BJ (cell line): Measurements from ENCODE around the gene GALNT2. TPM values are rescaled to one million over a fixed set of nuclear protein-coding genes. Genes with fewer than 3 reads are reported as not detected.

ENCODE experiments used
- CTCF ChIA-PET: fragments of 350-600 bp; formaldehyde crosslinking; extraction: SDS; loops from one replicate; lab custom pipeline; 2021; ENCODE audit warnings: antibody characterized with exemption, inconsistent platforms; lab: Yijun Ruan, JAX
- POLR2A ChIA-PET: fragments of 300-600 bp; sonication (Branson Sonifier 250); formaldehyde crosslinking; extraction: SDS; loops from one replicate; lab custom pipeline; 2021; ENCODE audit warnings: antibody characterized with exemption; lab: Charles Lee
- DNase-seq: peaks from one replicate; pipeline ENCODE4 v3.0.0-alpha.2; 2011; ENCODE audit warnings: low read depth
- H3K27me3 ChIP-seq: 2 replicates; pipeline ENCODE4 v1.6.0; 2011; ENCODE audit warnings: low read length; ENCODE audit not compliant: control insufficient read depth, insufficient read depth
- H3K36me3 ChIP-seq: 2 replicates; pipeline ENCODE4 v1.5.1; 2011; ENCODE audit warnings: low read length; ENCODE audit not compliant: control insufficient read depth, insufficient read depth
- H3K4me3 ChIP-seq: 2 replicates; pipeline ENCODE4 v1.5.1; 2011; ENCODE audit warnings: low read depth, mild to moderate bottlenecking, control low read depth, low read length
- polyA plus RNA-seq: library from polyadenylated mRNA; depleted of rRNA; stranded (reverse); fragments of >200 nt; gene quantifications from 2 replicates; pipeline ENCODE4 v1.2.3, GENCODE V29; 2011
- TF ChIP-seq, protein P1 (sequence below): IDR thresholded peaks from 2 replicates; pipeline ENCODE4 v1.5.1; 2011; ENCODE audit warnings: low read depth, mild to moderate bottlenecking, control low read depth, inconsistent platforms, low read length, moderate library complexity; ENCODE audit not compliant: insufficient read depth

Gene GALNT2
- polyA plus RNA-seq, 1 experiment = 90.9 TPM

DNA sequence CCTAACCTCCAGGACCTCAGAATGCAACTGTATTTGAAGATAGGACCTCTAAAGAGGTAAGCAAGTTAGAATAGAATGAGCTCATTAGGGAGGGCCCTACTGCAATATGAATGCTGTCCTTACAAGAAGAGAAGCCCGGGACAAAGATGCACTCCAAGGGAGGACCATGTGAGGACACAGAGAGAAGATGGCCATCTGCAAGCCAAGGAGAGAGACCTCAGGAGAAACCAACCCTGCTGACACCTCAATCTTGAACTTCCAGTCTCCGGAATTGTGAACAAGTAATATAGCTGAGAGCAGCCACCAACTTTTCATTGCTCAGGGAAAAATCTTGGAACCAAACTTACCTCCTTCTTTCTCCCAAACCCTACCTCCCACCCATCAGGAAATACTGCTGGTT, 15.0 kb upstream of the GALNT2 start:
- DNase-seq = no peak
- TF ChIP-seq, protein P1, sequence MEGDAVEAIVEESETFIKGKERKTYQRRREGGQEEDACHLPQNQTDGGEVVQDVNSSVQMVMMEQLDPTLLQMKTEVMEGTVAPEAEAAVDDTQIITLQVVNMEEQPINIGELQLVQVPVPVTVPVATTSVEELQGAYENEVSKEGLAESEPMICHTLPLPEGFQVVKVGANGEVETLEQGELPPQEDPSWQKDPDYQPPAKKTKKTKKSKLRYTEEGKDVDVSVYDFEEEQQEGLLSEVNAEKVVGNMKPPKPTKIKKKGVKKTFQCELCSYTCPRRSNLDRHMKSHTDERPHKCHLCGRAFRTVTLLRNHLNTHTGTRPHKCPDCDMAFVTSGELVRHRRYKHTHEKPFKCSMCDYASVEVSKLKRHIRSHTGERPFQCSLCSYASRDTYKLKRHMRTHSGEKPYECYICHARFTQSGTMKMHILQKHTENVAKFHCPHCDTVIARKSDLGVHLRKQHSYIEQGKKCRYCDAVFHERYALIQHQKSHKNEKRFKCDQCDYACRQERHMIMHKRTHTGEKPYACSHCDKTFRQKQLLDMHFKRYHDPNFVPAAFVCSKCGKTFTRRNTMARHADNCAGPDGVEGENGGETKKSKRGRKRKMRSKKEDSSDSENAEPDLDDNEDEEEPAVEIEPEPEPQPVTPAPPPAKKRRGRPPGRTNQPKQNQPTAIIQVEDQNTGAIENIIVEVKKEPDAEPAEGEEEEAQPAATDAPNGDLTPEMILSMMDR = no peak
- Histone ChIP-seq H3K4me3 (no peak overlapping the region), H3K36me3 (no peaks in the 10 kb centered on the region), H3K27me3 (peaks cover 7% of the 10 kb centered on the region)
- POLR2A ChIA-PET = no interaction called here
- CTCF ChIA-PET = no interaction called here

DNA sequence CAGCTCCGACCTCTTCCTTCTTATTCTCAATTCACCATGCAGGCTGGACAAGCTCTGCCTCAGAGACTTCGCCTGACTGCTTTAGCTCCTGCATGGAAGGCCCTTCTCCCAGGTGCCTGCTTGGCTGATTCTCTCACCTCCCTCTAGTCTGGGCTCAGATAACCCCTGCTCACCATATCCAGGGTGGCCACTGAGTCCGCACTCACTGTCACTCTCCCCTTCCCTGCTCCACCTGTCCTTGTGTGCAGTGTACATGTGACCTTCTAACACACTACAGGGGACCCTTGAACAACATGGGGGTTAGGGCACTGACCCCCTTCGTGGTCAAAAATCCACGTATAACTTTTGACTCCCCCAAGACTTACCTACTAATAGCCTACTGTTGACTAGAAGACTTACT, 14.4 kb upstream of the GALNT2 start:
- H3K4me3 ChIP-seq = no peak overlapping the region
- no peaks in the 10 kb centered on the region for H3K36me3 ChIP-seq
- TF ChIP-seq, protein P1 = no peak
- ChIA-PET POLR2A (no interaction called here), CTCF (no interaction called here)
- peaks cover 8% of the 10 kb centered on the region for H3K27me3 ChIP-seq
- DNase-seq = no peak

DNA sequence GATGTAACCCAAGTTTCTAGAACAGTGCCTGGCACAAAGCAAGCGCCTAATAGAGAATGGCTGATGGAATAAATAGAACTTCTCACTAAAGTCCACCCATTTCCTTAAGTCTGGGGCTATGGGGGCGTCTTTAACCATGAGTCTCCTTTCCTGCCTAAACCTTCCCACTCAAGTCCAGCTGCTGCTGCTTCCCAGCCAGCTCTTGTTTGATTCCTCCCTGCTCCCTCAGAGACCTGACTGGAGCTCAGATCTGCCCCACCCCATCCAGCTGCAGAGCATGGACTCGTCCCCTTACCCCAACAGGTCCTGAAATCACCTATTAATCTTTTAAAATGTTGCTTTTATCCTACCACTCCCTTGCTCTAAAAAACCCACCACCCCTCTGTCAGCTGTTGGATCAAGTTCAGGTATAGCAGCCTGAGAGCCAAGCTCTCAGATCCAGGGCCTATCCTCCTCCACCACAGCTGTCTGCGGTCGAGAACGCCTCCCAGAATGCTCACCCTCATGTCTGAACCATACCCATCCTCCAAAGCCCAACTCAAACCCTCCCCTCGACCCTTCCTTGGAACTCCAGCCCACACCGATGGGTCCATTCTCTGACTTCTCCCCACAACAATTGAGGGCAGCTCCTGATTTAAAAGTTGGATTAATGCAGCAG, 12.8 kb upstream of the GALNT2 start:
- ChIA-PET POLR2A (no interaction called here), CTCF (no interaction called here)
- Histone ChIP-seq H3K27me3 (peaks cover 10% of the 10 kb centered on the region), H3K4me3 (no peak overlapping the region), H3K36me3 (no peaks in the 10 kb centered on the region)
- DNase-seq = no peak
- TF ChIP-seq, protein P1 = no peak

DNA sequence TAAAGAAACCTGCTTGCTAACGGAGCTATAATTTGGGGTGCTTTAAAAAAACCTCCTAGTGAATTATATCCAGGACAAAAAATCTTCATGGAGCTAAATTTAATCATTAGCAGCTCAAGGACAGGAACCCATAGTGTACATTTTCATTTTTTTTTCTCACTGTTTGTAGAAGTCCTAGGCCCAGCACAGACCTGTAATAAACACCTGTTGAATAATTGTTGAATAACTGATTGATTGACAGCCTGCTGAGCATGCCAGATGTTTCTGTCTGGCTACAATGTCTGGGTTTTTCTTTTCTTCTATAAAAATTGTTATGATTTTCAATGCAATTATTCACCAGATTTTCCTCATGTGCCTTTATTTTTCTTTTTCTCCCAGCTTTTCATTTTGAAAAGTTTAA, 10.9 kb upstream of the GALNT2 start:
- TF ChIP-seq, protein P1 = no peak
- H3K27me3 ChIP-seq = peaks cover 9% of the 10 kb centered on the region
- no peak overlapping the region for H3K4me3 ChIP-seq
- DNase-seq = no peak
- CTCF ChIA-PET = interaction anchor here (1.0 kb wide), 1 partner anchor 9 kb away, joined by 3 read pairs; no protein-coding TSS in a partner anchor
- H3K36me3 ChIP-seq = no peaks in the 10 kb centered on the region
- POLR2A ChIA-PET = no interaction called here

DNA sequence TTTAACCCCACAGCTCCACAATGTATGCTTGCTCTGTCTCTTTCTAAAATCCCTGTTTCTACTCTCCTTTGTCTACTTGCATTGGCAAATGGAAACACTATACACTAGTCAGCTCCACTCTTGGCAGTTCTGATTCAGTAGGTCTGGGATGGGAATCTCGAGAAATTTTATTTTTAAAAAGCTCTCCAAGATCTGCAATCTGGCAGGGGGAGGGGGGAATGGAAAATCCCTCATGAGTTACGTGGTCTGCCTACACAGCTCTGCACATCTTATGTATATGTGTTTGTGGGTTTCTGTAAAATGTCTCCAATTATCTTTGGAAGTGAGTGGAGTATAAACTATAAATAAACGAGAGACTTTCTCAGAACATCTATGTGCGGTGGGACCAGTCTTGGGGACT, 9.9 kb upstream of the GALNT2 start:
- Histone ChIP-seq H3K27me3 (peaks cover 6% of the 10 kb centered on the region), H3K36me3 (no peaks in the 10 kb centered on the region), H3K4me3 (no peak overlapping the region)
- no peak for DNase-seq
- ChIA-PET POLR2A (no interaction called here), CTCF (interaction anchor here (1.0 kb wide), 1 partner anchor 10 kb away, joined by 3 read pairs; no protein-coding TSS in a partner anchor)
- TF ChIP-seq, protein P1 = no peak
